ENCODE measurements around the gene FARS2.

The FARS2 gene

GRCh38 chr6:5557506-5557905 is 296.2 kb downstream of the FARS2 start:
- Histone ChIP-seq H4K12ac (ENCODE audit: low read depth, low read length) (no peak overlapping the region), H3K4ac (ENCODE audit: low read depth, low read length) (no peak overlapping the region), H2AFZ (ENCODE audit: insufficient read depth, low read length, poor library complexity) (no peak overlapping the region), H2AK5ac (ENCODE audit: low read length) (no peak overlapping the region), H3K9me3 (ENCODE audit: insufficient read depth, low read depth, low read length) (no peaks in the 10 kb centered on the region), H3K79me2 (ENCODE audit: control insufficient read depth, insufficient read depth, low read length, poor library complexity) (no peaks in the 10 kb centered on the region), H3K9ac (ENCODE audit: low read length) (no peak overlapping the region), H4K91ac (ENCODE audit: low read depth, low read length) (no peak overlapping the region), H2BK5ac (ENCODE audit: low read depth, low read length, poor library complexity) (no peak overlapping the region), H3K14ac (ENCODE audit: low read length) (no peak overlapping the region), H3K23ac (ENCODE audit: low read length) (no peak overlapping the region), H3K79me1 (ENCODE audit: low read length) (no peaks in the 10 kb centered on the region), H3K27ac (ENCODE audit: low read depth, low read length) (no peak overlapping the region), H3K27me3 (ENCODE audit: insufficient read depth, low read length) (no peaks in the 10 kb centered on the region), H3K4me1 (ENCODE audit: control insufficient read depth in 1 of 2, insufficient read depth in 2 of 2, low read length in 2 of 2) (peaks cover 0 to 6% of the 10 kb centered on the region in 2 experiments), H2BK12ac (ENCODE audit: low read length) (no peak overlapping the region), H3K4me2 (ENCODE audit: low read length) (no peak overlapping the region), H2BK120ac (ENCODE audit: insufficient read depth, low read length, poor library complexity) (no peak overlapping the region), H3K18ac (ENCODE audit: low read length) (no peak overlapping the region), H4K8ac (ENCODE audit: low read depth, low read length) (no peak overlapping the region), H3K36me3 (ENCODE audit: control insufficient read depth in 1 of 2, insufficient read depth in 2 of 2, low read length in 2 of 2) (no peaks in the 10 kb centered on the region), H3K4me3 (ENCODE audit: low read depth, low read length) (no peak overlapping the region)
- DNase-seq, result no peak
- whole genome bisulfite sequencing (ENCODE audit: extremely low coverage, insufficient coverage, insufficient read length), result no CpG with 5 or more reads among the region's 5 CpGs

- Histone ChIP-seq H3K9me3 (ENCODE audit: insufficient read depth, low read depth, low read length) (no peaks in the 10 kb centered on the region), H4K91ac (ENCODE audit: low read depth, low read length) (no peak overlapping the region), H4K8ac (ENCODE audit: low read depth, low read length) (no peak overlapping the region), H3K9ac (ENCODE audit: low read length) (no peak overlapping the region), H3K4me2 (ENCODE audit: low read length) (no peak overlapping the region), H3K79me1 (ENCODE audit: low read length) (no peaks in the 10 kb centered on the region), H2AK5ac (ENCODE audit: low read length) (no peak overlapping the region), H3K4me1 (ENCODE audit: control insufficient read depth in 1 of 2, insufficient read depth in 2 of 2, low read length in 2 of 2) (peaks cover 0 to under 1% of the 10 kb centered on the region in 2 experiments), H4K12ac (ENCODE audit: low read depth, low read length) (no peak overlapping the region), H3K4ac (ENCODE audit: low read depth, low read length) (no peak overlapping the region), H3K18ac (ENCODE audit: low read length) (no peak overlapping the region), H3K36me3 (ENCODE audit: control insufficient read depth in 1 of 2, insufficient read depth in 2 of 2, low read length in 2 of 2) (no peaks in the 10 kb centered on the region), H3K4me3 (ENCODE audit: low read depth, low read length) (no peak overlapping the region), H3K23ac (ENCODE audit: low read length) (no peak overlapping the region), H2BK120ac (ENCODE audit: insufficient read depth, low read length, poor library complexity) (no peak overlapping the region), H2BK12ac (ENCODE audit: low read length) (no peak overlapping the region), H2BK5ac (ENCODE audit: low read depth, low read length, poor library complexity) (no peak overlapping the region), H3K27me3 (ENCODE audit: insufficient read depth, low read length) (no peaks in the 10 kb centered on the region), H3K14ac (ENCODE audit: low read length) (no peak overlapping the region), H3K27ac (ENCODE audit: low read depth, low read length) (no peak overlapping the region), H3K79me2 (ENCODE audit: control insufficient read depth, insufficient read depth, low read length, poor library complexity) (no peaks in the 10 kb centered on the region), H2AFZ (ENCODE audit: insufficient read depth, low read length, poor library complexity) (no peak overlapping the region)
- no CpG with 5 or more reads among the region's 2 CpGs for WGBS (ENCODE audit: extremely low coverage, insufficient coverage, insufficient read length)
- DNase-seq, result no peak
These were observed 298.3 kb downstream of the FARS2 start for GRCh38 chr6:5559651-5560050.

GRCh38 chr6:5562277-5562676 is 301.0 kb downstream of the FARS2 start:
- no peak overlapping the region for H2BK120ac ChIP-seq (ENCODE audit: insufficient read depth, low read length, poor library complexity)
- no peak for DNase-seq
- H2AK5ac ChIP-seq (ENCODE audit: low read length), result no peak overlapping the region
- no peaks in the 10 kb centered on the region for H3K36me3 ChIP-seq (ENCODE audit: control insufficient read depth in 1 of 2, insufficient read depth in 2 of 2, low read length in 2 of 2)
- no peaks in the 10 kb centered on the region for H3K27me3 ChIP-seq (ENCODE audit: insufficient read depth, low read length)
- H2BK12ac ChIP-seq (ENCODE audit: low read length), result no peak overlapping the region
- H3K27ac ChIP-seq (ENCODE audit: low read depth, low read length), result no peak overlapping the region
- H2BK5ac ChIP-seq (ENCODE audit: low read depth, low read length, poor library complexity), result no peak overlapping the region
- no peak overlapping the region for H4K91ac ChIP-seq (ENCODE audit: low read depth, low read length)
- no peak overlapping the region for H4K8ac ChIP-seq (ENCODE audit: low read depth, low read length)
- no peaks in the 10 kb centered on the region for H3K9me3 ChIP-seq (ENCODE audit: insufficient read depth, low read depth, low read length)
- H3K79me1 ChIP-seq (ENCODE audit: low read length), result no peaks in the 10 kb centered on the region
- no peak overlapping the region for H3K18ac ChIP-seq (ENCODE audit: low read length)
- no CpG with 5 or more reads among the region's 3 CpGs for WGBS (ENCODE audit: extremely low coverage, insufficient coverage, insufficient read length)
- H3K14ac ChIP-seq (ENCODE audit: low read length), result no peak overlapping the region
- no peak overlapping the region for H3K4me3 ChIP-seq (ENCODE audit: low read depth, low read length)
- no peak overlapping the region for H3K9ac ChIP-seq (ENCODE audit: low read length)
- H3K23ac ChIP-seq (ENCODE audit: low read length), result no peak overlapping the region
- H3K4me2 ChIP-seq (ENCODE audit: low read length), result no peak overlapping the region
- H3K4ac ChIP-seq (ENCODE audit: low read depth, low read length), result no peak overlapping the region
- no peak overlapping the region for H2AFZ ChIP-seq (ENCODE audit: insufficient read depth, low read length, poor library complexity)
- H3K79me2 ChIP-seq (ENCODE audit: control insufficient read depth, insufficient read depth, low read length, poor library complexity), result no peaks in the 10 kb centered on the region
- H3K4me1 ChIP-seq (ENCODE audit: control insufficient read depth in 1 of 2, insufficient read depth in 2 of 2, low read length in 2 of 2), result no peaks in the 10 kb centered on the region
- H4K12ac ChIP-seq (ENCODE audit: low read depth, low read length), result no peak overlapping the region

GRCh38 chr6:5563086-5563485 is 301.8 kb downstream of the FARS2 start:
- Histone ChIP-seq H2BK12ac (ENCODE audit: low read length) (no peak overlapping the region), H4K8ac (ENCODE audit: low read depth, low read length) (no peak overlapping the region), H3K18ac (ENCODE audit: low read length) (no peak overlapping the region), H3K79me1 (ENCODE audit: low read length) (no peaks in the 10 kb centered on the region), H3K36me3 (ENCODE audit: control insufficient read depth in 1 of 2, insufficient read depth in 2 of 2, low read length in 2 of 2) (no peaks in the 10 kb centered on the region), H3K79me2 (ENCODE audit: control insufficient read depth, insufficient read depth, low read length, poor library complexity) (no peaks in the 10 kb centered on the region), H3K4me1 (ENCODE audit: control insufficient read depth in 1 of 2, insufficient read depth in 2 of 2, low read length in 2 of 2) (no peaks in the 10 kb centered on the region), H3K9ac (ENCODE audit: low read length) (no peak overlapping the region), H2BK120ac (ENCODE audit: insufficient read depth, low read length, poor library complexity) (no peak overlapping the region), H3K4ac (ENCODE audit: low read depth, low read length) (no peak overlapping the region), H3K4me2 (ENCODE audit: low read length) (no peak overlapping the region), H4K12ac (ENCODE audit: low read depth, low read length) (no peak overlapping the region), H3K14ac (ENCODE audit: low read length) (no peak overlapping the region), H2BK5ac (ENCODE audit: low read depth, low read length, poor library complexity) (no peak overlapping the region), H3K27ac (ENCODE audit: low read depth, low read length) (no peak overlapping the region), H3K23ac (ENCODE audit: low read length) (no peak overlapping the region), H3K9me3 (ENCODE audit: insufficient read depth, low read depth, low read length) (no peaks in the 10 kb centered on the region), H2AK5ac (ENCODE audit: low read length) (no peak overlapping the region), H2AFZ (ENCODE audit: insufficient read depth, low read length, poor library complexity) (no peak overlapping the region), H4K91ac (ENCODE audit: low read depth, low read length) (no peak overlapping the region), H3K4me3 (ENCODE audit: low read depth, low read length) (no peak overlapping the region), H3K27me3 (ENCODE audit: insufficient read depth, low read length) (no peaks in the 10 kb centered on the region)
- no CpG with 5 or more reads among the region's 4 CpGs for WGBS (ENCODE audit: extremely low coverage, insufficient coverage, insufficient read length)
- no peak for DNase-seq
